GM23338 (cell line): ENCODE measurements around the gene NRCAM. TPM values are rescaled to one million over a fixed set of nuclear protein-coding genes. Genes with fewer than 3 reads are reported as not detected.

ENCODE experiments used
- ATAC-seq: fragments of 200-7000 bp; cut with Tn5 transposase; 3 replicates; pipeline ENCODE4 v1.9.1; 2020
- DNase-seq: peaks from one replicate; pipeline ENCODE4 v3.0.0-alpha.2; 2015; ENCODE audit warnings: low spot score
- H2AFZ ChIP-seq: fragments of 200-600 bp; sonication (generic); 2 replicates; pipeline ENCODE4 v1.8.0; 2016; ENCODE audit warnings: antibody characterized with exemption, mild to moderate bottlenecking, moderate library complexity
- H3F3A ChIP-seq: fragments of 200-600 bp; sonication (generic); replicated peaks from 2 replicates; pipeline ENCODE4 v1.8.0; 2017; ENCODE audit warnings: antibody characterized with exemption, mixed run types, low read depth
- H3K27ac ChIP-seq: fragments of 200-600 bp; sonication (generic); 2 replicates; pipeline ENCODE4 v1.6.1; 2016; ENCODE audit warnings: low read depth
- H3K27me3 ChIP-seq: fragments of 200-600 bp; sonication (generic); 2 replicates; pipeline ENCODE4 v1.8.0; 2016; ENCODE audit warnings: mild to moderate bottlenecking, mixed run types, moderate library complexity; ENCODE audit not compliant: insufficient read depth
- H3K36me3 ChIP-seq: fragments of 200-600 bp; sonication (generic); 2 replicates; pipeline ENCODE4 v1.8.0; 2016; ENCODE audit warnings: mild to moderate bottlenecking; ENCODE audit not compliant: insufficient read depth
- H3K4me1 ChIP-seq: fragments of 200-600 bp; sonication (generic); 2 replicates; pipeline ENCODE4 v1.8.0; 2016; ENCODE audit warnings: mild to moderate bottlenecking, moderate library complexity; ENCODE audit not compliant: insufficient read depth
- H3K4me2 ChIP-seq: fragments of 200-600 bp; sonication (generic); 2 replicates; pipeline ENCODE4 v1.7.1; 2017; ENCODE audit warnings: mixed run types
- H3K4me3 ChIP-seq: fragments of 200-600 bp; sonication (generic); 2 replicates; pipeline ENCODE4 v1.6.1; 2016; ENCODE audit warnings: mixed run types
- H3K79me2 ChIP-seq: fragments of 200-600 bp; sonication (generic); replicated peaks from 2 replicates; pipeline ENCODE4 v1.8.0; 2017; ENCODE audit warnings: mild to moderate bottlenecking; ENCODE audit not compliant: insufficient read depth
- H3K9me2 ChIP-seq: fragments of 200-600 bp; sonication (generic); 2 replicates; pipeline ENCODE4 v1.8.0; 2017; ENCODE audit not compliant: insufficient read depth
- H4K20me1 ChIP-seq: fragments of 200-600 bp; sonication (generic); replicated peaks from 2 replicates; pipeline ENCODE4 v1.8.0; 2017; ENCODE audit warnings: mild to moderate bottlenecking; ENCODE audit not compliant: insufficient read depth
- H3K27ac Mint-ChIP-seq: 2 replicates; pipeline ENCODE4 v1.8.0; 2020; ENCODE audit warnings: inconsistent platforms, mild to moderate bottlenecking, moderate library complexity, mixed read lengths
- H3K27me3 Mint-ChIP-seq: 3 replicates; pipeline ENCODE4 v1.8.0; 2022; ENCODE audit warnings: low read depth, mild to moderate bottlenecking, moderate library complexity, mixed read lengths, inconsistent platforms; ENCODE audit not compliant: insufficient read depth, poor library complexity
- H3K36me3 Mint-ChIP-seq: 3 replicates; pipeline ENCODE4 v1.8.0; 2021; ENCODE audit warnings: low read depth, mild to moderate bottlenecking, inconsistent platforms, moderate library complexity, mixed read lengths
- H3K4me1 Mint-ChIP-seq: 3 replicates; pipeline ENCODE4 v1.8.0; 2020; ENCODE audit warnings: mild to moderate bottlenecking, inconsistent platforms, mixed read lengths
- H3K4me3 Mint-ChIP-seq: 3 replicates; pipeline ENCODE4 v1.8.0; 2021; ENCODE audit warnings: moderate library complexity, mild to moderate bottlenecking, inconsistent platforms, mixed read lengths
- H3K9me3 Mint-ChIP-seq: 3 replicates; pipeline ENCODE4 v1.8.0; 2020; ENCODE audit warnings: moderate library complexity, mild to moderate bottlenecking, inconsistent platforms, mixed read lengths
- CREB1 ChIP-seq: fragments of 250-450 bp; sonication (Bioruptor Pico); IDR thresholded peaks from 2 replicates; pipeline ENCODE4 v1.5.0; 2020; ENCODE audit warnings: low read depth, mild to moderate bottlenecking, moderate library complexity
- EZH2 ChIP-seq: fragments of 200-600 bp; sonication (generic); IDR thresholded peaks from one replicate; pipeline ENCODE4 v1.8.0; 2017; ENCODE audit warnings: antibody characterized with exemption, mild to moderate bottlenecking, low read depth; ENCODE audit not compliant: unreplicated experiment
- JUNB ChIP-seq: IDR thresholded peaks from one replicate; pipeline ENCODE4 v1.6.1; 2016; ENCODE audit warnings: antibody characterized with exemption; ENCODE audit not compliant: unreplicated experiment
- NANOG ChIP-seq: IDR thresholded peaks from 2 replicates; pipeline ENCODE4 v1.6.1; 2016; ENCODE audit warnings: antibody characterized with exemption, borderline replicate concordance
- POLR2AphosphoS5 ChIP-seq: IDR thresholded peaks from 2 replicates; pipeline ENCODE4 v1.6.1; 2016; ENCODE audit warnings: antibody characterized with exemption, low read depth
- STAT1 ChIP-seq: IDR thresholded peaks from one replicate; pipeline ENCODE4 v1.6.1; 2016; ENCODE audit warnings: antibody characterized with exemption; ENCODE audit not compliant: unreplicated experiment
- ZNF114 ChIP-seq: fragments of 250-450 bp; sonication (Bioruptor Pico); IDR thresholded peaks from 2 replicates; pipeline ENCODE4 v1.5.0; 2020; ENCODE audit warnings: mild to moderate bottlenecking, moderate library complexity
- ZNF331 ChIP-seq: fragments of 250-450 bp; sonication (Bioruptor Pico); IDR thresholded peaks from 2 replicates; pipeline ENCODE4 v1.5.0; 2020; ENCODE audit warnings: low read depth, mild to moderate bottlenecking, moderate library complexity
- polyA plus RNA-seq: library from polyadenylated mRNA; unstranded; fragments of >200 nt; fragmentation: Nextera tagmentation; extraction: Ambion mirVana; gene quantifications from 2 replicates; pipeline ENCODE4 v1.2.1, GENCODE V29; 2016
- total RNA-seq: library from RNA; depleted of rRNA; stranded (reverse); fragments of >200 nt; shearing (Covaris generic); gene quantifications from 2 replicates; pipeline ENCODE4 v1.2.3, GENCODE V29; 2014
- TF ChIP-seq, protein P1 (sequence below): fragments of 250-450 bp; sonication (Bioruptor Pico); IDR thresholded peaks from 2 replicates; pipeline ENCODE4 v1.5.0; 2020; ENCODE audit warnings: mild to moderate bottlenecking, moderate library complexity
- TF ChIP-seq, protein P2 (sequence below): IDR thresholded peaks from 2 replicates; pipeline ENCODE4 v1.6.1; 2016; ENCODE audit warnings: antibody characterized with exemption
- TF ChIP-seq, protein P3 (sequence below): IDR thresholded peaks from one replicate; pipeline ENCODE4 v1.6.1; 2018; ENCODE audit warnings: antibody characterized with exemption; ENCODE audit not compliant: unreplicated experiment

Gene NRCAM
- total and polyA plus RNA-seq, 2 experiments from 2014 or later: 2.5 to 6.8 TPM

DNA sequence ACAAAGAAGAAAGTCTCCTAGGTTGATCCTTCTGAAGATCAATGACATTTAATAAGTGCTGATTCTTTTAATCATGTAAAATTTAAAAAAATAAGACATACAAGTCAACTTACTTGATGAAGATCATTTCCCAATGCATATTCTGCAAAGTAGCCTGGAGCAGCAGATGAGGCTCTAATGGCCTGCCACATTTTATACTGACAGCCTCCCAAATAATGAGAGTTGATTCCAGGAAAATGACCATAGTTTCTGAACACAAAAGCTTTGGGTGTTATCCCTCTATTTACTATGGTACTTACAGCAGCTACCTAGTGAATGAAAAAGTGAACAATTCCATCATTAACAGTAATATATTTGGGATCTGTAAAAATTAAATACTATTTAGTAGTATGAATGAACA is 31.4 kb upstream of the NRCAM start (continued):
- TF ChIP-seq, protein P1, sequence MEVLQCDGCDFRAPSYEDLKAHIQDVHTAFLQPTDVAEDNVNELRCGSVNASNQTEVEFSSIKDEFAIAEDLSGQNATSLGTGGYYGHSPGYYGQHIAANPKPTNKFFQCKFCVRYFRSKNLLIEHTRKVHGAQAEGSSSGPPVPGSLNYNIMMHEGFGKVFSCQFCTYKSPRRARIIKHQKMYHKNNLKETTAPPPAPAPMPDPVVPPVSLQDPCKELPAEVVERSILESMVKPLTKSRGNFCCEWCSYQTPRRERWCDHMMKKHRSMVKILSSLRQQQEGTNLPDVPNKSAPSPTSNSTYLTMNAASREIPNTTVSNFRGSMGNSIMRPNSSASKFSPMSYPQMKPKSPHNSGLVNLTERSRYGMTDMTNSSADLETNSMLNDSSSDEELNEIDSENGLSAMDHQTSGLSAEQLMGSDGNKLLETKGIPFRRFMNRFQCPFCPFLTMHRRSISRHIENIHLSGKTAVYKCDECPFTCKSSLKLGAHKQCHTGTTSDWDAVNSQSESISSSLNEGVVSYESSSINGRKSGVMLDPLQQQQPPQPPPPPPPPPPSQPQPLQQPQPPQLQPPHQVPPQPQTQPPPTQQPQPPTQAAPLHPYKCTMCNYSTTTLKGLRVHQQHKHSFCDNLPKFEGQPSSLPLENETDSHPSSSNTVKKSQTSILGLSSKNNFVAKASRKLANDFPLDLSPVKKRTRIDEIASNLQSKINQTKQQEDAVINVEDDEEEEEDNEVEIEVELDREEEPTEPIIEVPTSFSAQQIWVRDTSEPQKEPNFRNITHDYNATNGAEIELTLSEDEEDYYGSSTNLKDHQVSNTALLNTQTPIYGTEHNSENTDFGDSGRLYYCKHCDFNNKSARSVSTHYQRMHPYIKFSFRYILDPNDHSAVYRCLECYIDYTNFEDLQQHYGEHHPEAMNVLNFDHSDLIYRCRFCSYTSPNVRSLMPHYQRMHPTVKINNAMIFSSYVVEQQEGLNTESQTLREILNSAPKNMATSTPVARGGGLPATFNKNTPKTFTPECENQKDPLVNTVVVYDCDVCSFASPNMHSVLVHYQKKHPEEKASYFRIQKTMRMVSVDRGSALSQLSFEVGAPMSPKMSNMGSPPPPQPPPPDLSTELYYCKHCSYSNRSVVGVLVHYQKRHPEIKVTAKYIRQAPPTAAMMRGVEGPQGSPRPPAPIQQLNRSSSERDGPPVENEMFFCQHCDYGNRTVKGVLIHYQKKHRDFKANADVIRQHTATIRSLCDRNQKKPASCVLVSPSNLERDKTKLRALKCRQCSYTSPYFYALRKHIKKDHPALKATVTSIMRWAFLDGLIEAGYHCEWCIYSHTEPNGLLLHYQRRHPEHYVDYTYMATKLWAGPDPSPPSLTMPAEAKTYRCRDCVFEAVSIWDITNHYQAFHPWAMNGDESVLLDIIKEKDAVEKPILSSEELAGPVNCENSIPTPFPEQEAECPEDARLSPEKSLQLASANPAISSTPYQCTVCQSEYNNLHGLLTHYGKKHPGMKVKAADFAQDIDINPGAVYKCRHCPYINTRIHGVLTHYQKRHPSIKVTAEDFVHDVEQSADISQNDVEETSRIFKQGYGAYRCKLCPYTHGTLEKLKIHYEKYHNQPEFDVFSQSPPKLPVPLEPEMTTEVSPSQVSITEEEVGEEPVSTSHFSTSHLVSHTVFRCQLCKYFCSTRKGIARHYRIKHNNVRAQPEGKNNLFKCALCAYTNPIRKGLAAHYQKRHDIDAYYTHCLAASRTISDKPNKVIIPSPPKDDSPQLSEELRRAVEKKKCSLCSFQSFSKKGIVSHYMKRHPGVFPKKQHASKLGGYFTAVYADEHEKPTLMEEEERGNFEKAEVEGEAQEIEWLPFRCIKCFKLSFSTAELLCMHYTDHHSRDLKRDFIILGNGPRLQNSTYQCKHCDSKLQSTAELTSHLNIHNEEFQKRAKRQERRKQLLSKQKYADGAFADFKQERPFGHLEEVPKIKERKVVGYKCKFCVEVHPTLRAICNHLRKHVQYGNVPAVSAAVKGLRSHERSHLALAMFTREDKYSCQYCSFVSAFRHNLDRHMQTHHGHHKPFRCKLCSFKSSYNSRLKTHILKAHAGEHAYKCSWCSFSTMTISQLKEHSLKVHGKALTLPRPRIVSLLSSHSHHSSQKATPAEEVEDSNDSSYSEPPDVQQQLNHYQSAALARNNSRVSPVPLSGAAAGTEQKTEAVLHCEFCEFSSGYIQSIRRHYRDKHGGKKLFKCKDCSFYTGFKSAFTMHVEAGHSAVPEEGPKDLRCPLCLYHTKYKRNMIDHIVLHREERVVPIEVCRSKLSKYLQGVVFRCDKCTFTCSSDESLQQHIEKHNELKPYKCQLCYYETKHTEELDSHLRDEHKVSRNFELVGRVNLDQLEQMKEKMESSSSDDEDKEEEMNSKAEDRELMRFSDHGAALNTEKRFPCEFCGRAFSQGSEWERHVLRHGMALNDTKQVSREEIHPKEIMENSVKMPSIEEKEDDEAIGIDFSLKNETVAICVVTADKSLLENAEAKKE (CRISPR knock-in tag): no peak
- TF ChIP-seq CREB1 (CRISPR knock-in tag) (no peak), EZH2 (no peak)

DNA sequence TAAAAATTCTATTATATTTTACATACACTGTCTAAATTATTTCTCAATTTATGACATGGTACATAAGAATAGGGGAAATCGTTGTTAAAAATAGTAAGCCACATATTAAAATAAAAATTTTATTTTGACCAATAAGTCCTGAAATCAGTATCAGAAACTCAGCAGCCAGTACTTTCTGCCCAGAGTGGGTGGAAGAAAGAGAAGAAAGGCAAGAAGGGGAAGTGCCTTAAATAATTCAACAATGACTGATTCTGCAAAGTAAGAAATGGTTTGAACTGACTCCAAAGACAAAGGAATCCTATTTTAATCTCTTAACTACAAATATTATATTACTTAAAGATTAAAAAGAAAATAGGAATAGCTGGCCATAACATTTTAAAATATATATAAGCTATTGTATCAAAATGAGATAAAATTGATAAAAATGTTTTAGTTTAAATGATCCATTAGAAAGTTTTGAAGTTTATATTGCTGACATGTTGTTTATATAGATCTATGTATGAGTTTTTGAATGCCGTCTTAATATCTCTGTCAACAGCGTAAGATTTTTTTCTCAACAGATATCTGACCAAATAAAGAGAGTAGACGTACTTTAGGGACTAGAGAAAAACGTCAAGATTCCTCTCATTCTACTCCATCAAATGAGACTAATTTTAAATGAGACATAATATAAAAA is 30.2 kb upstream of the NRCAM start:
- H3K27ac Mint-ChIP-seq: no peak overlapping the region
- ATAC-seq (no peak), DNase-seq (no peak)
- no peaks in the 10 kb centered on the region for H3K4me1 ChIP-seq
- no peaks in the 10 kb centered on the region for H3K9me3 Mint-ChIP-seq
- no peaks in the 10 kb centered on the region for H3K27me3 ChIP-seq
- no peaks in the 10 kb centered on the region for H3F3A ChIP-seq
- H3K4me3 Mint-ChIP-seq: no peak overlapping the region
- no peaks in the 10 kb centered on the region for H3K79me2 ChIP-seq
- no peaks in the 10 kb centered on the region for H3K4me1 Mint-ChIP-seq
- H3K36me3 Mint-ChIP-seq: no peaks in the 10 kb centered on the region
- no peaks in the 10 kb centered on the region for H3K9me2 ChIP-seq
- H4K20me1 ChIP-seq: no peaks in the 10 kb centered on the region
- H2AFZ ChIP-seq: no peak overlapping the region
- H3K4me2 ChIP-seq: no peak overlapping the region
- H3K27ac ChIP-seq: no peak overlapping the region
- no peaks in the 10 kb centered on the region for H3K36me3 ChIP-seq
- no peak overlapping the region for H3K4me3 ChIP-seq
- H3K27me3 Mint-ChIP-seq: no peaks in the 10 kb centered on the region
- TF ChIP-seq JUNB: no peak
- TF ChIP-seq NANOG: no peak
- TF ChIP-seq ZNF114: no peak
- TF ChIP-seq CREB1 (CRISPR knock-in tag): no peak
- no peak for TF ChIP-seq ZNF331 (CRISPR knock-in tag)
- TF ChIP-seq, protein P2, sequence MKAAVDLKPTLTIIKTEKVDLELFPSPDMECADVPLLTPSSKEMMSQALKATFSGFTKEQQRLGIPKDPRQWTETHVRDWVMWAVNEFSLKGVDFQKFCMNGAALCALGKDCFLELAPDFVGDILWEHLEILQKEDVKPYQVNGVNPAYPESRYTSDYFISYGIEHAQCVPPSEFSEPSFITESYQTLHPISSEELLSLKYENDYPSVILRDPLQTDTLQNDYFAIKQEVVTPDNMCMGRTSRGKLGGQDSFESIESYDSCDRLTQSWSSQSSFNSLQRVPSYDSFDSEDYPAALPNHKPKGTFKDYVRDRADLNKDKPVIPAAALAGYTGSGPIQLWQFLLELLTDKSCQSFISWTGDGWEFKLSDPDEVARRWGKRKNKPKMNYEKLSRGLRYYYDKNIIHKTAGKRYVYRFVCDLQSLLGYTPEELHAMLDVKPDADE: no peak
- no peak for TF ChIP-seq STAT1
- TF ChIP-seq POLR2AphosphoS5: no peak
- TF ChIP-seq, protein P3, sequence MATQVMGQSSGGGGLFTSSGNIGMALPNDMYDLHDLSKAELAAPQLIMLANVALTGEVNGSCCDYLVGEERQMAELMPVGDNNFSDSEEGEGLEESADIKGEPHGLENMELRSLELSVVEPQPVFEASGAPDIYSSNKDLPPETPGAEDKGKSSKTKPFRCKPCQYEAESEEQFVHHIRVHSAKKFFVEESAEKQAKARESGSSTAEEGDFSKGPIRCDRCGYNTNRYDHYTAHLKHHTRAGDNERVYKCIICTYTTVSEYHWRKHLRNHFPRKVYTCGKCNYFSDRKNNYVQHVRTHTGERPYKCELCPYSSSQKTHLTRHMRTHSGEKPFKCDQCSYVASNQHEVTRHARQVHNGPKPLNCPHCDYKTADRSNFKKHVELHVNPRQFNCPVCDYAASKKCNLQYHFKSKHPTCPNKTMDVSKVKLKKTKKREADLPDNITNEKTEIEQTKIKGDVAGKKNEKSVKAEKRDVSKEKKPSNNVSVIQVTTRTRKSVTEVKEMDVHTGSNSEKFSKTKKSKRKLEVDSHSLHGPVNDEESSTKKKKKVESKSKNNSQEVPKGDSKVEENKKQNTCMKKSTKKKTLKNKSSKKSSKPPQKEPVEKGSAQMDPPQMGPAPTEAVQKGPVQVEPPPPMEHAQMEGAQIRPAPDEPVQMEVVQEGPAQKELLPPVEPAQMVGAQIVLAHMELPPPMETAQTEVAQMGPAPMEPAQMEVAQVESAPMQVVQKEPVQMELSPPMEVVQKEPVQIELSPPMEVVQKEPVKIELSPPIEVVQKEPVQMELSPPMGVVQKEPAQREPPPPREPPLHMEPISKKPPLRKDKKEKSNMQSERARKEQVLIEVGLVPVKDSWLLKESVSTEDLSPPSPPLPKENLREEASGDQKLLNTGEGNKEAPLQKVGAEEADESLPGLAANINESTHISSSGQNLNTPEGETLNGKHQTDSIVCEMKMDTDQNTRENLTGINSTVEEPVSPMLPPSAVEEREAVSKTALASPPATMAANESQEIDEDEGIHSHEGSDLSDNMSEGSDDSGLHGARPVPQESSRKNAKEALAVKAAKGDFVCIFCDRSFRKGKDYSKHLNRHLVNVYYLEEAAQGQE: no peak
